ENCODE measurements around the gene PDK2. TPM values are rescaled to one million over a fixed set of nuclear protein-coding genes. Genes with fewer than 3 reads are reported as not detected.

The PDK2 gene
- total RNA-seq, 1 experiment from 2014 or later = 31.9 TPM

- Histone ChIP-seq H3K36me3 (ENCODE audit: low read depth, low read length) (peaks cover 33% of the 10 kb centered on the region), H3K9me2 (replicated peaks; ENCODE audit: low read length) (no peaks in the 10 kb centered on the region), H3K4me1 (ENCODE audit: insufficient read depth, low read length) (peaks cover 14% of the 10 kb centered on the region), H3K4me3 (ENCODE audit: low read length) (no peak overlapping the region), H3K27me3 (ENCODE audit: low read length) (no peaks in the 10 kb centered on the region), H4K20me1 (ENCODE audit: low read length) (0 out of 2 replicates have a peak, but pooled peaks cover 4% of the 10 kb centered on the region), H3K9ac (ENCODE audit: low read length) (no peak overlapping the region), H3K79me2 (ENCODE audit: low read length) (peaks cover 9% of the 10 kb centered on the region), H2AFZ (ENCODE audit: low read length) (no peak overlapping the region), H3F3A (ENCODE audit: low read length, unreplicated experiment) (peaks cover 15% of the 10 kb centered on the region), H3K4me2 (ENCODE audit: low read length) (no peak overlapping the region), H3K9me3 (ENCODE audit: low read length) (no peaks in the 10 kb centered on the region), H3K27ac (ENCODE audit: low read length) (no peak overlapping the region)
- intact Hi-C loops (cut with micrococcal nuclease) = no loop called here
- no peak for DNase-seq
- ATAC-seq = no peak
- no TSS peak for BruUV-seq (replicated peaks)
- ChIA-PET POLR2A (ENCODE audit: unreplicated experiment) (no interaction called here), CTCF (interaction anchor here (1.3 kb wide), 1 partner anchor 64 kb away, joined by 7 read pairs; no protein-coding TSS in a partner anchor)
- TF ChIP-seq EZH2 (IDR thresholded peaks at IDR 0.05; ENCODE audit: low read length, unreplicated experiment) (no peak), EZH2phosphoT487 (IDR thresholded peaks at IDR 0.05; ENCODE audit: borderline replicate concordance, low read length) (no peak)
- TF ChIP-seq, protein P1, sequence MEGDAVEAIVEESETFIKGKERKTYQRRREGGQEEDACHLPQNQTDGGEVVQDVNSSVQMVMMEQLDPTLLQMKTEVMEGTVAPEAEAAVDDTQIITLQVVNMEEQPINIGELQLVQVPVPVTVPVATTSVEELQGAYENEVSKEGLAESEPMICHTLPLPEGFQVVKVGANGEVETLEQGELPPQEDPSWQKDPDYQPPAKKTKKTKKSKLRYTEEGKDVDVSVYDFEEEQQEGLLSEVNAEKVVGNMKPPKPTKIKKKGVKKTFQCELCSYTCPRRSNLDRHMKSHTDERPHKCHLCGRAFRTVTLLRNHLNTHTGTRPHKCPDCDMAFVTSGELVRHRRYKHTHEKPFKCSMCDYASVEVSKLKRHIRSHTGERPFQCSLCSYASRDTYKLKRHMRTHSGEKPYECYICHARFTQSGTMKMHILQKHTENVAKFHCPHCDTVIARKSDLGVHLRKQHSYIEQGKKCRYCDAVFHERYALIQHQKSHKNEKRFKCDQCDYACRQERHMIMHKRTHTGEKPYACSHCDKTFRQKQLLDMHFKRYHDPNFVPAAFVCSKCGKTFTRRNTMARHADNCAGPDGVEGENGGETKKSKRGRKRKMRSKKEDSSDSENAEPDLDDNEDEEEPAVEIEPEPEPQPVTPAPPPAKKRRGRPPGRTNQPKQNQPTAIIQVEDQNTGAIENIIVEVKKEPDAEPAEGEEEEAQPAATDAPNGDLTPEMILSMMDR (conservative IDR thresholded peaks at IDR 0.05; ENCODE audit: low read depth, low read length) = no peak
Measured at GRCh38 chr17:50090971-50091917, 3.9 kb upstream of the PDK2 start.

DNA sequence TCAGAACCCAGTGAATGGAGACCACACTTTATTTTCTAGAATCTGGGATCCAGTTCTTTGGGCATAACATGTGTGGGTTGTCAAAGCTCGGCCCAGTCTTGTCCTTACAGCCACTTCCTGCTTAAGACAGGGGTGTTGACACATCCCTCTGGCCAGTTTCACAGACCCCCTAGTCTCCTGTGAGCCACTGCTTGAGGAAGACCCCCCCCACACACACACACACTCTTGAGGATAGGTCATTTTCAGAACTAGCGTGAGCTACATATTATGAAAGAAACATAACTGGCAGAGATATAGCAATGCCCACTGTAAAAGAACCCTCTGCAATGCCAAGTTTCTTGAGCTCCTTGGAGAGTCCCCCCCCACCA is 3.2 kb upstream of the PDK2 start:
- H3K4me1 ChIP-seq (ENCODE audit: insufficient read depth, low read length) = peaks cover 14% of the 10 kb centered on the region
- ATAC-seq = no peak
- DNase-seq = no peak
- H3K79me2 ChIP-seq (ENCODE audit: low read length) = peaks cover 9% of the 10 kb centered on the region
- H3K9ac ChIP-seq (ENCODE audit: low read length) = no peak overlapping the region
- ChIA-PET CTCF (interaction anchor here (0.6 to 1.3 kb wide), 2 partner anchors 65 to 78 kb away, joined by 7 to 17 read pairs; no protein-coding TSS in a partner anchor), POLR2A (ENCODE audit: unreplicated experiment) (interaction anchor here (0.7 kb wide), 1 partner anchor 49 kb away, joined by 24 read pairs; no protein-coding TSS in a partner anchor)
- H3K4me2 ChIP-seq (ENCODE audit: low read length) = no peak overlapping the region
- TF ChIP-seq, protein P1 (conservative IDR thresholded peaks at IDR 0.05; ENCODE audit: low read depth, low read length) = no peak
- no peak for TF ChIP-seq EZH2phosphoT487 (IDR thresholded peaks at IDR 0.05; ENCODE audit: borderline replicate concordance, low read length)
- no peak for TF ChIP-seq EZH2 (IDR thresholded peaks at IDR 0.05; ENCODE audit: low read length, unreplicated experiment)
- H3K9me3 ChIP-seq (ENCODE audit: low read length) = no peaks in the 10 kb centered on the region
- no peak overlapping the region for H3K4me3 ChIP-seq (ENCODE audit: low read length)
- no peaks in the 10 kb centered on the region for H3K27me3 ChIP-seq (ENCODE audit: low read length)
- BruUV-seq (replicated peaks) = TSS peak; percentile 1
- no peak overlapping the region for H2AFZ ChIP-seq (ENCODE audit: low read length)
- no peaks in the 10 kb centered on the region for H3K9me2 ChIP-seq (replicated peaks; ENCODE audit: low read length)
- 0 out of 2 replicates have a peak, but pooled peaks cover 4% of the 10 kb centered on the region for H4K20me1 ChIP-seq (ENCODE audit: low read length)
- H3F3A ChIP-seq (ENCODE audit: low read length, unreplicated experiment) = peaks cover 15% of the 10 kb centered on the region
- peaks cover 33% of the 10 kb centered on the region for H3K36me3 ChIP-seq (ENCODE audit: low read depth, low read length)
- intact Hi-C loops (cut with micrococcal nuclease) = no loop called here
- H3K27ac ChIP-seq (ENCODE audit: low read length) = no peak overlapping the region
